Jurkat, Clone E6-1 (cell line): Measurements from ENCODE around the gene UFSP2. TPM values are rescaled to one million over a fixed set of nuclear protein-coding genes. Genes with fewer than 3 reads are reported as not detected.

ENCODE experiments used
- DNase-seq: peaks from one replicate; pipeline ENCODE4 v3.0.0-alpha.2; 2011; ENCODE audit warnings: low read depth, low spot score
- H3K4me3 ChIP-seq: 2 replicates; pipeline ENCODE4 v1.5.1; 2011; ENCODE audit warnings: mild to moderate bottlenecking, low read length, control low read depth, moderate library complexity
- polyA plus RNA-seq: library from polyadenylated mRNA; unstranded; fragments of >200 nt; gene quantifications from one replicate; pipeline ENCODE4 v1.2.1, GENCODE V29; 2012; ENCODE audit warnings: missing spikeins; ENCODE audit not compliant: insufficient read length, insufficient read depth

The UFSP2 gene
- polyA plus RNA-seq = 56.8 TPM

- H3K4me3 ChIP-seq = peak within 1 kb of the TSS; percentile 88
- DNase-seq = peak; percentile 87
These were observed at the start of gene UFSP2 for GRCh38 chr4:185425647-185426352. UFSP2 (minus strand) TSS chr4:185425964; CDS start chr4:185425868, 96 bp downstream.

- H3K4me3 ChIP-seq = no peak overlapping the region
- DNase-seq = no peak
These were observed 47.5 kb upstream of the UFSP2 start for GRCh38 chr4:185473247-185473646.

- no peak for DNase-seq
- peak overlapping the region; percentile 54 for H3K4me3 ChIP-seq
These were observed 46.4 kb upstream of the UFSP2 start for GRCh38 chr4:185472103-185472542.

- DNase-seq = peak; percentile 82
- H3K4me3 ChIP-seq = peak within 1 kb of the TSS; percentile 57
These were observed 45.7 kb upstream of the UFSP2 start, which contains the start of gene CCDC110 for GRCh38 chr4:185471235-185472102. CCDC110 (minus strand) TSS chr4:185471733; CDS start chr4:185471683, 50 bp downstream.

GRCh38 chr4:185470501-185471195, 44.9 kb upstream of the UFSP2 start:
- peak overlapping the region; percentile 57 for H3K4me3 ChIP-seq
- no peak for DNase-seq

- H3K4me3 ChIP-seq = no peak overlapping the region
- DNase-seq = no peak
These were observed 43.9 kb upstream of the UFSP2 start for GRCh38 chr4:185469580-185470154.

- no peak for DNase-seq
- no peak overlapping the region for H3K4me3 ChIP-seq
These were observed 43.2 kb upstream of the UFSP2 start for GRCh38 chr4:185468999-185469398.

GRCh38 chr4:185467991-185468390, 42.2 kb upstream of the UFSP2 start:
- no peak for DNase-seq
- no peak overlapping the region for H3K4me3 ChIP-seq

- no peak overlapping the region for H3K4me3 ChIP-seq
- no peak for DNase-seq
These were observed 41.3 kb upstream of the UFSP2 start for GRCh38 chr4:185467101-185467500.

- no peak overlapping the region for H3K4me3 ChIP-seq
- DNase-seq = no peak
These were observed 39.9 kb upstream of the UFSP2 start for GRCh38 chr4:185465707-185466106.

GRCh38 chr4:185464887-185465286, 39.1 kb upstream of the UFSP2 start:
- no peak overlapping the region for H3K4me3 ChIP-seq
- DNase-seq = no peak

GRCh38 chr4:185464183-185464582, 38.4 kb upstream of the UFSP2 start:
- no peak for DNase-seq
- no peak overlapping the region for H3K4me3 ChIP-seq

- DNase-seq = no peak
- H3K4me3 ChIP-seq = no peak overlapping the region
These were observed 37.8 kb upstream of the UFSP2 start for GRCh38 chr4:185463541-185463940.

GRCh38 chr4:185461565-185461964, 35.8 kb upstream of the UFSP2 start:
- no peak overlapping the region for H3K4me3 ChIP-seq
- DNase-seq = no peak

- DNase-seq = no peak
- H3K4me3 ChIP-seq = no peak overlapping the region
These were observed 31.4 kb upstream of the UFSP2 start for GRCh38 chr4:185457136-185457535.

GRCh38 chr4:185456131-185456530, 30.4 kb upstream of the UFSP2 start:
- H3K4me3 ChIP-seq = no peak overlapping the region
- DNase-seq = no peak

- no peak for DNase-seq
- no peak overlapping the region for H3K4me3 ChIP-seq
These were observed 19.4 kb upstream of the UFSP2 start for GRCh38 chr4:185445209-185445608.

- no peak for DNase-seq
- H3K4me3 ChIP-seq = no peak overlapping the region
These were observed 15.7 kb upstream of the UFSP2 start for GRCh38 chr4:185441479-185441878.

- DNase-seq = no peak
- no peak overlapping the region for H3K4me3 ChIP-seq
These were observed 12.0 kb upstream of the UFSP2 start for GRCh38 chr4:185437809-185438208.
